GM23338 (cell line): ENCODE results near the gene BUB1B. TPM values are rescaled to one million over a fixed set of nuclear protein-coding genes. Genes with fewer than 3 reads are reported as not detected.

Experiments used
- ATAC-seq: fragments of 200-7000 bp; cut with Tn5 transposase; 3 replicates; pipeline ENCODE4 v1.9.1; 2020
- DNase-seq: peaks from one replicate; pipeline ENCODE4 v3.0.0-alpha.2; 2015; ENCODE audit warnings: low spot score
- H2AFZ ChIP-seq: fragments of 200-600 bp; sonication (generic); 2 replicates; pipeline ENCODE4 v1.8.0; 2016; ENCODE audit warnings: antibody characterized with exemption, mild to moderate bottlenecking, moderate library complexity
- H3F3A ChIP-seq: fragments of 200-600 bp; sonication (generic); replicated peaks from 2 replicates; pipeline ENCODE4 v1.8.0; 2017; ENCODE audit warnings: antibody characterized with exemption, mixed run types, low read depth
- H3K27ac ChIP-seq: fragments of 200-600 bp; sonication (generic); 2 replicates; pipeline ENCODE4 v1.6.1; 2016; ENCODE audit warnings: low read depth
- H3K27me3 ChIP-seq: fragments of 200-600 bp; sonication (generic); 2 replicates; pipeline ENCODE4 v1.8.0; 2016; ENCODE audit warnings: mild to moderate bottlenecking, mixed run types, moderate library complexity; ENCODE audit not compliant: insufficient read depth
- H3K36me3 ChIP-seq: fragments of 200-600 bp; sonication (generic); 2 replicates; pipeline ENCODE4 v1.8.0; 2016; ENCODE audit warnings: mild to moderate bottlenecking; ENCODE audit not compliant: insufficient read depth
- H3K4me1 ChIP-seq: fragments of 200-600 bp; sonication (generic); 2 replicates; pipeline ENCODE4 v1.8.0; 2016; ENCODE audit warnings: mild to moderate bottlenecking, moderate library complexity; ENCODE audit not compliant: insufficient read depth
- H3K4me2 ChIP-seq: fragments of 200-600 bp; sonication (generic); 2 replicates; pipeline ENCODE4 v1.7.1; 2017; ENCODE audit warnings: mixed run types
- H3K4me3 ChIP-seq: fragments of 200-600 bp; sonication (generic); 2 replicates; pipeline ENCODE4 v1.6.1; 2016; ENCODE audit warnings: mixed run types
- H3K79me2 ChIP-seq: fragments of 200-600 bp; sonication (generic); replicated peaks from 2 replicates; pipeline ENCODE4 v1.8.0; 2017; ENCODE audit warnings: mild to moderate bottlenecking; ENCODE audit not compliant: insufficient read depth
- H3K9me2 ChIP-seq: fragments of 200-600 bp; sonication (generic); 2 replicates; pipeline ENCODE4 v1.8.0; 2017; ENCODE audit not compliant: insufficient read depth
- H4K20me1 ChIP-seq: fragments of 200-600 bp; sonication (generic); replicated peaks from 2 replicates; pipeline ENCODE4 v1.8.0; 2017; ENCODE audit warnings: mild to moderate bottlenecking; ENCODE audit not compliant: insufficient read depth
- H3K27ac Mint-ChIP-seq: 2 replicates; pipeline ENCODE4 v1.8.0; 2020; ENCODE audit warnings: inconsistent platforms, mild to moderate bottlenecking, moderate library complexity, mixed read lengths
- H3K27me3 Mint-ChIP-seq: 3 replicates; pipeline ENCODE4 v1.8.0; 2022; ENCODE audit warnings: low read depth, mild to moderate bottlenecking, moderate library complexity, mixed read lengths, inconsistent platforms; ENCODE audit not compliant: insufficient read depth, poor library complexity
- H3K36me3 Mint-ChIP-seq: 3 replicates; pipeline ENCODE4 v1.8.0; 2021; ENCODE audit warnings: low read depth, mild to moderate bottlenecking, inconsistent platforms, moderate library complexity, mixed read lengths
- H3K4me1 Mint-ChIP-seq: 3 replicates; pipeline ENCODE4 v1.8.0; 2020; ENCODE audit warnings: mild to moderate bottlenecking, inconsistent platforms, mixed read lengths
- H3K4me3 Mint-ChIP-seq: 3 replicates; pipeline ENCODE4 v1.8.0; 2021; ENCODE audit warnings: moderate library complexity, mild to moderate bottlenecking, inconsistent platforms, mixed read lengths
- H3K9me3 Mint-ChIP-seq: 3 replicates; pipeline ENCODE4 v1.8.0; 2020; ENCODE audit warnings: moderate library complexity, mild to moderate bottlenecking, inconsistent platforms, mixed read lengths
- CREB1 ChIP-seq: fragments of 250-450 bp; sonication (Bioruptor Pico); IDR thresholded peaks from 2 replicates; pipeline ENCODE4 v1.5.0; 2020; ENCODE audit warnings: low read depth, mild to moderate bottlenecking, moderate library complexity
- ETS1 ChIP-seq: IDR thresholded peaks from 2 replicates; pipeline ENCODE4 v1.6.1; 2016; ENCODE audit warnings: antibody characterized with exemption
- EZH2 ChIP-seq: fragments of 200-600 bp; sonication (generic); IDR thresholded peaks from one replicate; pipeline ENCODE4 v1.8.0; 2017; ENCODE audit warnings: antibody characterized with exemption, mild to moderate bottlenecking, low read depth; ENCODE audit not compliant: unreplicated experiment
- JUNB ChIP-seq: IDR thresholded peaks from one replicate; pipeline ENCODE4 v1.6.1; 2016; ENCODE audit warnings: antibody characterized with exemption; ENCODE audit not compliant: unreplicated experiment
- NANOG ChIP-seq: IDR thresholded peaks from 2 replicates; pipeline ENCODE4 v1.6.1; 2016; ENCODE audit warnings: antibody characterized with exemption, borderline replicate concordance
- POLR2AphosphoS5 ChIP-seq: IDR thresholded peaks from 2 replicates; pipeline ENCODE4 v1.6.1; 2016; ENCODE audit warnings: antibody characterized with exemption, low read depth
- STAT1 ChIP-seq: IDR thresholded peaks from one replicate; pipeline ENCODE4 v1.6.1; 2016; ENCODE audit warnings: antibody characterized with exemption; ENCODE audit not compliant: unreplicated experiment
- ZNF462 ChIP-seq: fragments of 250-450 bp; sonication (Bioruptor Pico); IDR thresholded peaks from 2 replicates; pipeline ENCODE4 v1.5.0; 2020; ENCODE audit warnings: mild to moderate bottlenecking, moderate library complexity
- polyA plus RNA-seq: library from polyadenylated mRNA; unstranded; fragments of >200 nt; fragmentation: Nextera tagmentation; extraction: Ambion mirVana; gene quantifications from 2 replicates; pipeline ENCODE4 v1.2.1, GENCODE V29; 2016
- total RNA-seq: library from RNA; depleted of rRNA; stranded (reverse); fragments of >200 nt; shearing (Covaris generic); gene quantifications from 2 replicates; pipeline ENCODE4 v1.2.3, GENCODE V29; 2014

Gene BUB1B
- total and polyA plus RNA-seq, 2 experiments from 2014 or later = 77.7 to 160 TPM

- TF ChIP-seq POLR2AphosphoS5 = no peak
- TF ChIP-seq JUNB = no peak
- no peak for TF ChIP-seq ETS1
- no peak for TF ChIP-seq EZH2
- TF ChIP-seq STAT1 = no peak
- no peak for TF ChIP-seq CREB1
Observed at GRCh38 chr15:40149339-40149738, 11.5 kb upstream of the BUB1B start (continued).

- Histone ChIP-seq H2AFZ (peak overlapping the region; percentile 56), H3F3A (no peaks in the 10 kb centered on the region; the same call in 1 of the 2 replicates), H3K27ac (no peak overlapping the region), H3K4me1 (0 out of 2 replicates have a peak, but pooled peaks cover 8% of the 10 kb centered on the region), H3K36me3 (no peaks in the 10 kb centered on the region), H3K79me2 (no peaks in the 10 kb centered on the region), H4K20me1 (no peaks in the 10 kb centered on the region), H3K4me2 (no peak overlapping the region), H3K27me3 (no peaks in the 10 kb centered on the region), H3K4me3 (no peak overlapping the region), H3K9me2 (peaks cover 5% of the 10 kb centered on the region; the same call in 1 of the 2 replicates)
- no peak for ATAC-seq
- Mint-ChIP-seq H3K9me3 (no peaks in the 10 kb centered on the region; the same call in 2 of the 3 replicates), H3K27me3 (peaks cover 12% of the 10 kb centered on the region), H3K27ac (no peak overlapping the region), H3K36me3 (no peaks in the 10 kb centered on the region), H3K4me1 (peaks cover 13% of the 10 kb centered on the region), H3K4me3 (no peak overlapping the region)
- no peak for TF ChIP-seq EZH2
- no peak for TF ChIP-seq JUNB
- TF ChIP-seq STAT1 = no peak
- DNase-seq = no peak
Observed at GRCh38 chr15:40150163-40150925, 10.5 kb upstream of the BUB1B start.

- ATAC-seq (no peak), DNase-seq (no peak)
- Histone ChIP-seq H2AFZ (0 out of 2 replicates have a peak overlapping the region, but pooled peaks have one; percentile 47), H3K27ac (no peak overlapping the region), H3K4me1 (peaks cover 19% of the 10 kb centered on the region), H3K79me2 (no peaks in the 10 kb centered on the region), H4K20me1 (no peaks in the 10 kb centered on the region), H3F3A (peaks cover 10% of the 10 kb centered on the region; the same call in 1 of the 2 replicates), H3K27me3 (no peaks in the 10 kb centered on the region), H3K36me3 (no peaks in the 10 kb centered on the region), H3K4me2 (no peak overlapping the region), H3K4me3 (no peak overlapping the region), H3K9me2 (peaks cover 5% of the 10 kb centered on the region; the same call in 1 of the 2 replicates)
- no peak for TF ChIP-seq NANOG
- TF ChIP-seq ZNF462 = no peak
- peaks cover 25% of the 10 kb centered on the region for H3K4me1 Mint-ChIP-seq
- peaks cover 22% of the 10 kb centered on the region for H3K27me3 Mint-ChIP-seq
- H3K9me3 Mint-ChIP-seq = no peaks in the 10 kb centered on the region; the same call in 2 of the 3 replicates
- H3K27ac Mint-ChIP-seq = no peak overlapping the region
- H3K4me3 Mint-ChIP-seq = no peak overlapping the region
- no peaks in the 10 kb centered on the region for H3K36me3 Mint-ChIP-seq
Observed at GRCh38 chr15:40151499-40151898, 9.4 kb upstream of the BUB1B start.
